Neural cell (in vitro differentiated cells): ENCODE results near the gene SVOP. TPM values are rescaled to one million over a fixed set of nuclear protein-coding genes. Genes with fewer than 3 reads are reported as not detected.

ENCODE experiments used
- H2AFZ ChIP-seq: fragments of 200-600, 300-800 bp; sonication (generic), shearing (Covaris generic); 2 replicates; pipeline ENCODE4 v1.6.0; 2014; ENCODE audit warnings: low read depth, mild to moderate bottlenecking, antibody characterized with exemption, low read length, moderate library complexity
- H3F3A ChIP-seq: fragments of 200-600 bp; shearing (Covaris generic); 2 replicates; pipeline ENCODE4 v1.6.1; 2016; ENCODE audit warnings: mild to moderate bottlenecking, moderate library complexity, mixed read lengths, antibody characterized with exemption, low read length; ENCODE audit not compliant: insufficient read depth, poor library complexity, severe bottlenecking
- H3K27ac ChIP-seq: fragments of 200-600, 300-800 bp; sonication (generic), shearing (Covaris generic); 2 replicates; pipeline ENCODE4 v1.5.1; 2014; ENCODE audit warnings: mild to moderate bottlenecking, low read length, moderate library complexity
- H3K27me3 ChIP-seq: fragments of 300-800, 200-600 bp; sonication (generic), shearing (Covaris generic); 2 replicates; pipeline ENCODE4 v1.6.0; 2014; ENCODE audit warnings: mild to moderate bottlenecking, low read depth, low read length, moderate library complexity; ENCODE audit not compliant: insufficient read depth
- H3K36me3 ChIP-seq: fragments of 300-800, 200-600 bp; sonication (generic), shearing (Covaris generic); 2 replicates; pipeline ENCODE4 v1.5.1; 2014; ENCODE audit warnings: mild to moderate bottlenecking, antibody characterized with exemption, low read length, moderate library complexity; ENCODE audit not compliant: insufficient read depth
- H3K4me2 ChIP-seq: fragments of 300-800, 200-600 bp; sonication (generic), shearing (Covaris generic); 2 replicates; pipeline ENCODE4 v1.6.0; 2014; ENCODE audit warnings: mild to moderate bottlenecking, low read length
- H3K4me3 ChIP-seq: fragments of 300-800, 200-600 bp; sonication (generic), shearing (Covaris generic); 2 replicates; pipeline ENCODE4 v1.5.1; 2014; ENCODE audit warnings: mild to moderate bottlenecking, low read length, moderate library complexity
- H3K79me2 ChIP-seq: fragments of 200-600 bp; shearing (Covaris generic); replicated peaks from 2 replicates; pipeline ENCODE4 v1.6.0; 2014; ENCODE audit warnings: mild to moderate bottlenecking, low read length, moderate library complexity; ENCODE audit not compliant: insufficient read depth
- H3K9ac ChIP-seq: fragments of 300-800, 200-600 bp; sonication (generic), shearing (Covaris generic); 2 replicates; pipeline ENCODE4 v1.6.1; 2016; ENCODE audit warnings: mild to moderate bottlenecking, low read length, mixed read lengths
- H3K9me2 ChIP-seq: fragments of 200-600 bp; shearing (Covaris generic); 2 replicates; pipeline ENCODE4 v1.6.1; 2016; ENCODE audit warnings: mild to moderate bottlenecking, low read length, mixed read lengths; ENCODE audit not compliant: insufficient read depth
- H3K9me3 ChIP-seq: fragments of 200-600, 300-800 bp; sonication (generic), shearing (Covaris generic); 2 replicates; pipeline ENCODE4 v1.6.1; 2016; ENCODE audit warnings: mild to moderate bottlenecking, mixed run types, low read length, moderate library complexity, mixed read lengths
- H4K20me1 ChIP-seq: fragments of 200-600 bp; shearing (Covaris generic); 2 replicates; pipeline ENCODE4 v1.6.1; 2016; ENCODE audit warnings: mild to moderate bottlenecking, mixed run types; ENCODE audit not compliant: insufficient read depth
- EP300 ChIP-seq: fragments of 450-650 bp; conservative IDR thresholded peaks from 2 replicates; pipeline ENCODE4 v1.6.1; 2014; ENCODE audit warnings: antibody characterized with exemption, mild to moderate bottlenecking, moderate library complexity; ENCODE audit not compliant: poor library complexity, severe bottlenecking
- EZH2 ChIP-seq: fragments of 200-600, 300-800 bp; shearing (Covaris generic), sonication (generic); IDR thresholded peaks from 2 replicates; pipeline ENCODE4 v1.6.1; 2014; ENCODE audit warnings: antibody characterized with exemption, low read length, borderline replicate concordance, mild to moderate bottlenecking; ENCODE audit not compliant: insufficient read depth, poor library complexity, severe bottlenecking
- MXI1 ChIP-seq: fragments of 450-650 bp; conservative IDR thresholded peaks from 2 replicates; pipeline ENCODE4 v1.6.1; 2014; ENCODE audit warnings: antibody characterized with exemption, mild to moderate bottlenecking; ENCODE audit not compliant: poor library complexity, severe bottlenecking
- POLR2AphosphoS5 ChIP-seq: IDR thresholded peaks from 2 replicates; pipeline ENCODE4 v1.6.1; 2012
- RAD21 ChIP-seq: fragments of 450-650 bp; conservative IDR thresholded peaks from 2 replicates; pipeline ENCODE4 v1.6.1; 2014; ENCODE audit warnings: antibody characterized with exemption, mild to moderate bottlenecking, moderate library complexity
- SMC3 ChIP-seq: fragments of 450-650 bp; conservative IDR thresholded peaks from 2 replicates; pipeline ENCODE4 v1.6.1; 2014; ENCODE audit warnings: antibody characterized with exemption, mild to moderate bottlenecking, moderate library complexity; ENCODE audit not compliant: poor library complexity
- TAF1 ChIP-seq: IDR thresholded peaks from 2 replicates; pipeline ENCODE4 v1.6.1; 2012; ENCODE audit warnings: low read depth
- polyA plus RNA-seq: library from polyadenylated mRNA; depleted of rRNA; stranded (reverse); fragments of >200 nt; gene quantifications from 2 replicates; pipeline ENCODE4 v1.2.3, GENCODE V29; 2014
- TF ChIP-seq, protein P1 (sequence below): fragments of 450-650 bp; IDR thresholded peaks from 2 replicates; pipeline ENCODE4 v1.5.1; 2014; ENCODE audit warnings: antibody characterized with exemption, mild to moderate bottlenecking, moderate library complexity; ENCODE audit not compliant: poor library complexity, severe bottlenecking
- TF ChIP-seq, protein P2 (sequence below): IDR thresholded peaks from 2 replicates; pipeline ENCODE4 v1.6.1; 2012; ENCODE audit warnings: borderline replicate concordance

SVOP gene
- polyA plus RNA-seq, 1 donor from 2014 or later, result 41.3 TPM

- Histone ChIP-seq H3K27me3 (no peaks in the 10 kb centered on the region), H3K79me2 (no peaks in the 10 kb centered on the region), H3F3A (no peaks in the 10 kb centered on the region), H3K4me2 (no peak overlapping the region), H3K27ac (no peak overlapping the region), H3K9me2 (no peaks in the 10 kb centered on the region), H3K4me3 (no peak overlapping the region), H2AFZ (no peak overlapping the region), H3K9me3 (no peaks in the 10 kb centered on the region), H3K36me3 (peaks cover 27% of the 10 kb centered on the region), H4K20me1 (no peaks in the 10 kb centered on the region), H3K9ac (no peak overlapping the region)
- TF ChIP-seq EP300, result no peak
Observed at GRCh38 chr12:108930155-108930554, 90.7 kb downstream of the SVOP start.

GRCh38 chr12:108928695-108929094 lies 92.2 kb downstream of the SVOP start:
- TF ChIP-seq, protein P1, sequence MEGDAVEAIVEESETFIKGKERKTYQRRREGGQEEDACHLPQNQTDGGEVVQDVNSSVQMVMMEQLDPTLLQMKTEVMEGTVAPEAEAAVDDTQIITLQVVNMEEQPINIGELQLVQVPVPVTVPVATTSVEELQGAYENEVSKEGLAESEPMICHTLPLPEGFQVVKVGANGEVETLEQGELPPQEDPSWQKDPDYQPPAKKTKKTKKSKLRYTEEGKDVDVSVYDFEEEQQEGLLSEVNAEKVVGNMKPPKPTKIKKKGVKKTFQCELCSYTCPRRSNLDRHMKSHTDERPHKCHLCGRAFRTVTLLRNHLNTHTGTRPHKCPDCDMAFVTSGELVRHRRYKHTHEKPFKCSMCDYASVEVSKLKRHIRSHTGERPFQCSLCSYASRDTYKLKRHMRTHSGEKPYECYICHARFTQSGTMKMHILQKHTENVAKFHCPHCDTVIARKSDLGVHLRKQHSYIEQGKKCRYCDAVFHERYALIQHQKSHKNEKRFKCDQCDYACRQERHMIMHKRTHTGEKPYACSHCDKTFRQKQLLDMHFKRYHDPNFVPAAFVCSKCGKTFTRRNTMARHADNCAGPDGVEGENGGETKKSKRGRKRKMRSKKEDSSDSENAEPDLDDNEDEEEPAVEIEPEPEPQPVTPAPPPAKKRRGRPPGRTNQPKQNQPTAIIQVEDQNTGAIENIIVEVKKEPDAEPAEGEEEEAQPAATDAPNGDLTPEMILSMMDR, result no peak
- TF ChIP-seq TAF1, result no peak
- no peak for TF ChIP-seq RAD21
- TF ChIP-seq, protein P2, sequence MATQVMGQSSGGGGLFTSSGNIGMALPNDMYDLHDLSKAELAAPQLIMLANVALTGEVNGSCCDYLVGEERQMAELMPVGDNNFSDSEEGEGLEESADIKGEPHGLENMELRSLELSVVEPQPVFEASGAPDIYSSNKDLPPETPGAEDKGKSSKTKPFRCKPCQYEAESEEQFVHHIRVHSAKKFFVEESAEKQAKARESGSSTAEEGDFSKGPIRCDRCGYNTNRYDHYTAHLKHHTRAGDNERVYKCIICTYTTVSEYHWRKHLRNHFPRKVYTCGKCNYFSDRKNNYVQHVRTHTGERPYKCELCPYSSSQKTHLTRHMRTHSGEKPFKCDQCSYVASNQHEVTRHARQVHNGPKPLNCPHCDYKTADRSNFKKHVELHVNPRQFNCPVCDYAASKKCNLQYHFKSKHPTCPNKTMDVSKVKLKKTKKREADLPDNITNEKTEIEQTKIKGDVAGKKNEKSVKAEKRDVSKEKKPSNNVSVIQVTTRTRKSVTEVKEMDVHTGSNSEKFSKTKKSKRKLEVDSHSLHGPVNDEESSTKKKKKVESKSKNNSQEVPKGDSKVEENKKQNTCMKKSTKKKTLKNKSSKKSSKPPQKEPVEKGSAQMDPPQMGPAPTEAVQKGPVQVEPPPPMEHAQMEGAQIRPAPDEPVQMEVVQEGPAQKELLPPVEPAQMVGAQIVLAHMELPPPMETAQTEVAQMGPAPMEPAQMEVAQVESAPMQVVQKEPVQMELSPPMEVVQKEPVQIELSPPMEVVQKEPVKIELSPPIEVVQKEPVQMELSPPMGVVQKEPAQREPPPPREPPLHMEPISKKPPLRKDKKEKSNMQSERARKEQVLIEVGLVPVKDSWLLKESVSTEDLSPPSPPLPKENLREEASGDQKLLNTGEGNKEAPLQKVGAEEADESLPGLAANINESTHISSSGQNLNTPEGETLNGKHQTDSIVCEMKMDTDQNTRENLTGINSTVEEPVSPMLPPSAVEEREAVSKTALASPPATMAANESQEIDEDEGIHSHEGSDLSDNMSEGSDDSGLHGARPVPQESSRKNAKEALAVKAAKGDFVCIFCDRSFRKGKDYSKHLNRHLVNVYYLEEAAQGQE, result no peak
- TF ChIP-seq EP300, result no peak
- TF ChIP-seq POLR2AphosphoS5, result no peak
- TF ChIP-seq SMC3, result no peak
- TF ChIP-seq EZH2, result no peak
- TF ChIP-seq MXI1, result no peak
- H3K36me3 ChIP-seq, result peaks cover 16% of the 10 kb centered on the region

DNA sequence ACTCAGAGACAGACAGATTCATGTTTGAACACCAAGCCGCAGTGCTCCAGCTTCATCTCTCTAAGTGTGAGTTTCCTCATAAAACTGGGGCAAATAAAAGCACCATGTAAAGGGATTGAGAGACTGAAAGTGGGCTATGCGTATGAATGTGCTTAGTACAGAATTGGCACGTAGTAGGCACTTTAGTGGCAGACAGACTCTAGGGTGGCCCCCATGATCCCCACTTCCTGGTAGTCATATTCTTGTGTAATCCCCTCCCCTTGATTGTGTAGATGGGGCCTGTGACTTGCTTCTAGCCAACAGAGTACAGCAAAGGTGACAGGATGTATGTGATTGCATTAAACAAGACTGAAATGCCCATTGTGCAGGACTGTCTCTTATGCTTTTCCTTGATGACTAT lies 98.0 kb downstream of the SVOP start:
- Histone ChIP-seq H3K27me3 (no peaks in the 10 kb centered on the region), H3K4me2 (no peak overlapping the region), H3K79me2 (no peaks in the 10 kb centered on the region), H3K9me2 (no peaks in the 10 kb centered on the region), H3K9me3 (no peaks in the 10 kb centered on the region), H4K20me1 (no peaks in the 10 kb centered on the region), H3K4me3 (no peak overlapping the region), H3K27ac (no peak overlapping the region), H3K9ac (no peak overlapping the region), H3K36me3 (peaks cover 22% of the 10 kb centered on the region), H3F3A (no peaks in the 10 kb centered on the region), H2AFZ (no peak overlapping the region)
- TF ChIP-seq SMC3 (no peak), EZH2 (no peak), MXI1 (no peak), POLR2AphosphoS5 (no peak), RAD21 (no peak)
- TF ChIP-seq, protein P2, result no peak

More at GRCh38 chr12:108928695-108929094, 92.2 kb downstream of the SVOP start:
- H3K9me3 ChIP-seq, result no peaks in the 10 kb centered on the region
- H3K4me3 ChIP-seq, result no peak overlapping the region
- H2AFZ ChIP-seq, result no peak overlapping the region
- H4K20me1 ChIP-seq, result no peaks in the 10 kb centered on the region
- H3F3A ChIP-seq, result no peaks in the 10 kb centered on the region
- H3K79me2 ChIP-seq, result no peaks in the 10 kb centered on the region
- H3K9me2 ChIP-seq, result no peaks in the 10 kb centered on the region
- no peak overlapping the region for H3K4me2 ChIP-seq
- no peaks in the 10 kb centered on the region for H3K27me3 ChIP-seq
- no peak overlapping the region for H3K9ac ChIP-seq
- no peak overlapping the region for H3K27ac ChIP-seq
